ENCODE data around the gene HDAC8. TPM values are rescaled to one million over a fixed set of nuclear protein-coding genes. Genes with fewer than 3 reads are reported as not detected.
"Not testable (repeated sequence)": the region's sequence is repeated elsewhere in the genome, so short reads cannot be mapped to it uniquely, and the experiment has no call there.

Gene HDAC8
- total RNA-seq, result 21.4 TPM

- peak within 1 kb of the TSS; percentile 62 to 91 (median 85) for H3K4me3 ChIP-seq (ENCODE audit: low read length in 3 of 3)
These were observed at the start of gene HDAC8 for GRCh38 chrX:72572248-72573157. Gene HDAC8, minus strand, starts transcription at chrX:72572843. Its CDS starts 82 bp downstream, at chrX:72572761.

GRCh38 chrX:72621625-72622485 lies 49.2 kb upstream of the HDAC8 start:
- Histone ChIP-seq H3K27me3 (ENCODE audit: control insufficient read depth in 3 of 3, insufficient read depth in 3 of 3, low read length in 3 of 3) (no peaks in the 10 kb centered on the region), H3K9me3 (ENCODE audit: control insufficient read depth in 3 of 3, low read length in 3 of 3) (no peaks in the 10 kb centered on the region), H3K4me3 (ENCODE audit: low read length in 3 of 3) (no peak overlapping the region), H3K27ac (ENCODE audit: low read depth, low read length) (no peak overlapping the region), H3K36me3 (ENCODE audit: control insufficient read depth in 3 of 3, insufficient read depth in 3 of 3, low read length in 3 of 3) (peaks cover 5 to 29% (median 8%) of the 10 kb centered on the region in 3 donors), H3K4me1 (ENCODE audit: control insufficient read depth in 3 of 3, insufficient read depth in 3 of 3, low read length in 3 of 3) (peaks cover 0 to 3% (median 0%) of the 10 kb centered on the region in 3 donors), H3K9ac (ENCODE audit: low read depth in 1 of 3, low read length in 3 of 3) (no peak overlapping the region)

More at GRCh38 chrX:72572248-72573157, at the start of gene HDAC8:
- Histone ChIP-seq H3K9me3 (ENCODE audit: control insufficient read depth in 3 of 3, low read length in 3 of 3) (no peaks in the 10 kb centered on the region), H3K9ac (ENCODE audit: low read depth in 1 of 3, low read length in 3 of 3) (peak within 1 kb of the TSS; percentile 72 to 84 (median 84)), H3K4me1 (ENCODE audit: control insufficient read depth in 3 of 3, insufficient read depth in 3 of 3, low read length in 3 of 3) (peaks cover 3 to 8% (median 3%) of the 10 kb centered on the region in 3 donors), H3K27ac (ENCODE audit: low read depth, low read length) (peak within 1 kb of the TSS; percentile 68), H3K27me3 (ENCODE audit: control insufficient read depth in 3 of 3, insufficient read depth in 3 of 3, low read length in 3 of 3) (no peaks in the 10 kb centered on the region), H3K36me3 (ENCODE audit: control insufficient read depth in 3 of 3, insufficient read depth in 3 of 3, low read length in 3 of 3) (peaks cover 6 to 14% (median 10%) of the 10 kb centered on the region in 3 donors)

- Histone ChIP-seq H3K27me3 (ENCODE audit: control insufficient read depth in 3 of 3, insufficient read depth in 3 of 3, low read length in 3 of 3) (no peaks in the 10 kb centered on the region), H3K9me3 (ENCODE audit: control insufficient read depth in 3 of 3, low read length in 3 of 3) (no peaks in the 10 kb centered on the region), H3K27ac (ENCODE audit: low read depth, low read length) (peak overlapping the region; percentile 8), H3K4me1 (ENCODE audit: control insufficient read depth in 3 of 3, insufficient read depth in 3 of 3, low read length in 3 of 3) (peaks cover 0 to 3% (median 0%) of the 10 kb centered on the region in 3 donors), H3K4me3 (ENCODE audit: low read length in 3 of 3) (no peak overlapping the region), H3K36me3 (ENCODE audit: control insufficient read depth in 3 of 3, insufficient read depth in 3 of 3, low read length in 3 of 3) (peaks cover 5 to 27% (median 6%) of the 10 kb centered on the region in 3 donors), H3K9ac (ENCODE audit: low read depth in 1 of 3, low read length in 3 of 3) (no peak overlapping the region)
These were observed 48.5 kb upstream of the HDAC8 start for GRCh38 chrX:72621163-72621562.

- H3K27me3 ChIP-seq (ENCODE audit: control insufficient read depth in 3 of 3, insufficient read depth in 3 of 3, low read length in 3 of 3), result no peaks in the 10 kb centered on the region
- H3K4me3 ChIP-seq (ENCODE audit: low read length in 3 of 3), result no peak overlapping the region
- H3K9me3 ChIP-seq (ENCODE audit: control insufficient read depth in 3 of 3, low read length in 3 of 3), result no peaks in the 10 kb centered on the region
- H3K9ac ChIP-seq (ENCODE audit: low read depth in 1 of 3, low read length in 3 of 3), result no peak overlapping the region
- peak overlapping the region; percentile 8 for H3K27ac ChIP-seq (ENCODE audit: low read depth, low read length)
- peaks cover 5 to 27% (median 6%) of the 10 kb centered on the region in 3 donors for H3K36me3 ChIP-seq (ENCODE audit: control insufficient read depth in 3 of 3, insufficient read depth in 3 of 3, low read length in 3 of 3)
- H3K4me1 ChIP-seq (ENCODE audit: control insufficient read depth in 3 of 3, insufficient read depth in 3 of 3, low read length in 3 of 3), result peaks cover 0 to 3% (median 0%) of the 10 kb centered on the region in 3 donors
These were observed 48.0 kb upstream of the HDAC8 start for GRCh38 chrX:72620550-72621145.

- no peak overlapping the region for H3K4me3 ChIP-seq (ENCODE audit: low read length in 3 of 3)
- no peak overlapping the region for H3K9ac ChIP-seq (ENCODE audit: low read depth in 1 of 3, low read length in 3 of 3)
- H3K27me3 ChIP-seq (ENCODE audit: control insufficient read depth in 3 of 3, insufficient read depth in 3 of 3, low read length in 3 of 3), result no peaks in the 10 kb centered on the region
- H3K4me1 ChIP-seq (ENCODE audit: control insufficient read depth in 3 of 3, insufficient read depth in 3 of 3, low read length in 3 of 3), result no peaks in the 10 kb centered on the region
- H3K36me3 ChIP-seq (ENCODE audit: control insufficient read depth in 3 of 3, insufficient read depth in 3 of 3, low read length in 3 of 3), result peaks cover 9 to 19% (median 11%) of the 10 kb centered on the region in 3 donors
- H3K9me3 ChIP-seq (ENCODE audit: control insufficient read depth in 3 of 3, low read length in 3 of 3), result no peaks in the 10 kb centered on the region
- H3K27ac ChIP-seq (ENCODE audit: low read depth, low read length), result no peak overlapping the region
These were observed 36.7 kb upstream of the HDAC8 start for GRCh38 chrX:72609313-72609712.

GRCh38 chrX:72604705-72605104 lies 32.1 kb upstream of the HDAC8 start:
- H3K9ac ChIP-seq (ENCODE audit: low read depth in 1 of 3, low read length in 3 of 3), result no peak overlapping the region
- H3K4me1 ChIP-seq (ENCODE audit: control insufficient read depth in 3 of 3, insufficient read depth in 3 of 3, low read length in 3 of 3), result no peaks in the 10 kb centered on the region
- no peak overlapping the region for H3K4me3 ChIP-seq (ENCODE audit: low read length in 3 of 3)
- peaks cover 11 to 18% (median 12%) of the 10 kb centered on the region in 3 donors for H3K36me3 ChIP-seq (ENCODE audit: control insufficient read depth in 3 of 3, insufficient read depth in 3 of 3, low read length in 3 of 3)
- no peaks in the 10 kb centered on the region for H3K27me3 ChIP-seq (ENCODE audit: control insufficient read depth in 3 of 3, insufficient read depth in 3 of 3, low read length in 3 of 3)
- no peaks in the 10 kb centered on the region for H3K9me3 ChIP-seq (ENCODE audit: control insufficient read depth in 3 of 3, low read length in 3 of 3)
- H3K27ac ChIP-seq (ENCODE audit: low read depth, low read length), result no peak overlapping the region

- Histone ChIP-seq H3K4me3 (ENCODE audit: low read length in 3 of 3) (no peak overlapping the region), H3K4me1 (ENCODE audit: control insufficient read depth in 3 of 3, insufficient read depth in 3 of 3, low read length in 3 of 3) (no peaks in the 10 kb centered on the region), H3K9ac (ENCODE audit: low read depth in 1 of 3, low read length in 3 of 3) (no peak overlapping the region), H3K27me3 (ENCODE audit: control insufficient read depth in 3 of 3, insufficient read depth in 3 of 3, low read length in 3 of 3) (no peaks in the 10 kb centered on the region), H3K36me3 (ENCODE audit: control insufficient read depth in 3 of 3, insufficient read depth in 3 of 3, low read length in 3 of 3) (peaks cover 11 to 17% (median 11%) of the 10 kb centered on the region in 3 donors), H3K9me3 (ENCODE audit: control insufficient read depth in 3 of 3, low read length in 3 of 3) (no peaks in the 10 kb centered on the region), H3K27ac (ENCODE audit: low read depth, low read length) (no peak overlapping the region)
These were observed 31.5 kb upstream of the HDAC8 start for GRCh38 chrX:72604112-72604511.

- H3K27me3 ChIP-seq (ENCODE audit: control insufficient read depth in 3 of 3, insufficient read depth in 3 of 3, low read length in 3 of 3); H3K36me3 ChIP-seq (ENCODE audit: control insufficient read depth in 3 of 3, insufficient read depth in 3 of 3, low read length in 3 of 3); H3K4me1 ChIP-seq (ENCODE audit: control insufficient read depth in 3 of 3, insufficient read depth in 3 of 3, low read length in 3 of 3); H3K9ac ChIP-seq (ENCODE audit: low read depth in 1 of 3, low read length in 3 of 3); H3K4me3 ChIP-seq (ENCODE audit: low read length in 3 of 3); H3K27ac ChIP-seq (ENCODE audit: low read depth, low read length); H3K9me3 ChIP-seq (ENCODE audit: control insufficient read depth in 3 of 3, low read length in 3 of 3): not testable (repeated sequence)
These were observed 18.4 kb upstream of the HDAC8 start for GRCh38 chrX:72591038-72591437.

- peaks cover 5 to 7% (median 6%) of the 10 kb centered on the region in 3 donors for H3K36me3 ChIP-seq (ENCODE audit: control insufficient read depth in 3 of 3, insufficient read depth in 3 of 3, low read length in 3 of 3)
- peaks cover 0 to 2% (median 0%) of the 10 kb centered on the region in 3 donors for H3K27me3 ChIP-seq (ENCODE audit: control insufficient read depth in 3 of 3, insufficient read depth in 3 of 3, low read length in 3 of 3)
- H3K9me3 ChIP-seq (ENCODE audit: control insufficient read depth in 3 of 3, low read length in 3 of 3), result no peaks in the 10 kb centered on the region
These were observed 11.5 kb upstream of the HDAC8 start for GRCh38 chrX:72584163-72584562.

More at GRCh38 chrX:72584163-72584562, 11.5 kb upstream of the HDAC8 start:
- Histone ChIP-seq H3K27ac (ENCODE audit: low read depth, low read length) (no peak overlapping the region), H3K4me1 (ENCODE audit: control insufficient read depth in 3 of 3, insufficient read depth in 3 of 3, low read length in 3 of 3) (no peaks in the 10 kb centered on the region), H3K9ac (ENCODE audit: low read depth in 1 of 3, low read length in 3 of 3) (no peak overlapping the region), H3K4me3 (ENCODE audit: low read length in 3 of 3) (no peak overlapping the region)
